22Rv1 (cell line): ENCODE measurements around the gene CRMP1.
"Not testable (repeated sequence)": the region's sequence is repeated elsewhere in the genome, so short reads cannot be mapped to it uniquely, and the experiment has no call there.

Experiments used
- H3K27ac ChIP-seq: fragments of 450-650 bp; 2 replicates; pipeline ENCODE4 v1.5.1; 2017
- CTCF ChIP-seq: fragments of 450-650 bp; IDR thresholded peaks from 2 replicates; pipeline ENCODE4 v1.5.1; 2017; ENCODE audit warnings: mild to moderate bottlenecking
- ZFX ChIP-seq: fragments of 450-650 bp; IDR thresholded peaks from 2 replicates; pipeline ENCODE4 v1.6.1; 2017; ENCODE audit warnings: antibody characterized with exemption, borderline replicate concordance

The CRMP1 gene

DNA sequence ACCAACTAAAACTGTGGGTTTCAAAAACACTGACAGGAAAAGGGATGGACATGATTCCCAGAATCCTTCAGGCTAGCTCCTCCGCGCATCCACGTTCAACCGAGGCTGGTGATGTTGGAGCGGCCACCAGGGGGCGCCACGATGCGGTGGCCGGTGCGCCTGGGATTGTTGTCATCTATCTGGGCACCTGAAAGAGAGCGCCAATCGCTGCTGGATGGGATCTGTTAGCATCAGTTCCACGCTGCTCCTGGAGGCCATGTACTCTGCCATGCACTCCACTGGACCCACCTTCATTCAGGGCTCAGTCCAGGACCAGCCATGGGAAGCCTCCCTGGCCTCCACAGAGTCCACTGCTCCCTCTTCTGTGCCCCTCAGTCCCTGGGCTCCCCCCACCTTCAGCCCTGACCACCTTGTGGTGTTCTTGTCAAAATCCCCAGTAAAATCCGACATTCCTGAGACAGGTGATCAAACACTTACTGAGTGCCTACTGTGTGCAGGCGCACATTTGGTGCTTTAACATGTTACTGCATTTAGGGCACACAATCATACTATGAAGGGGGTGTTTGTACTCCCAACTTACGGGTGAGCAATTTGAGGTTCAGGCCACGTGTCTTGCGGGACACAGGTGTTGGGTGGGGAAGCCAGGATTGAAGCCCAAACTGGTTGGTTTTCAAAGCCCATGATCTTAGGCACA, 71.1 kb downstream of the CRMP1 start:
- H3K27ac ChIP-seq: no peak overlapping the region
- TF ChIP-seq ZFX: no peak
- peak; percentile 76 for TF ChIP-seq CTCF

- H3K27ac ChIP-seq: no peak overlapping the region
- TF ChIP-seq CTCF (no peak), ZFX (no peak)
These were observed 76.0 kb downstream of the CRMP1 start for GRCh38 chr4:5816851-5817375.

DNA sequence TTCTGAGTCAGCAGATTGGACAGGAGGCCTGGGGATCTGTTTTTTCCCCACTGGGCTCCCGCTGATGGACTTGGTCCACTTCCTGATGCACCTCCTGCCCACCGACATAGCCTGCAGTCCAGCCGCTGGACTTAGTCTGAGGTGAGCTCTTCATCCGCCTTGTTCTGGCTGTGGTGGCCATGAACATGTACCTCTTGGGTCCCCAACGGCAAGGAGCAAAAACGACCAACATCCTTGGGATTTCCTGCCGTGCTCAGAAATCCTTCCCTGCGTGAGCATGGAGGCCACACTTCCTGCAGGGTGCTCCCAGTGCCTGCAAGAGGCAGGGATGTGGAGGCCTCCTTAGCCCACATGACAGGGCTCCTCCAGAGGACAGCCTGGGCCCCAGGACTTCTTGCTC, 76.8 kb downstream of the CRMP1 start:
- TF ChIP-seq ZFX (no peak), CTCF (no peak)
- H3K27ac ChIP-seq: no peak overlapping the region

GRCh38 chr4:5815641-5816040, 77.2 kb downstream of the CRMP1 start:
- TF ChIP-seq ZFX: no peak
- no peak for TF ChIP-seq CTCF
- H3K27ac ChIP-seq: no peak overlapping the region

- TF ChIP-seq CTCF (no peak), ZFX (no peak)
- H3K27ac ChIP-seq: no peak overlapping the region
These were observed 78.5 kb downstream of the CRMP1 start for GRCh38 chr4:5814421-5814820.

- H3K27ac ChIP-seq: no peak overlapping the region
- no peak for TF ChIP-seq ZFX
- no peak for TF ChIP-seq CTCF
These were observed 79.0 kb downstream of the CRMP1 start for GRCh38 chr4:5813882-5814255.

- no peak for TF ChIP-seq ZFX
- TF ChIP-seq CTCF: peak; percentile 85
- H3K27ac ChIP-seq: no peak overlapping the region
These were observed 80.2 kb downstream of the CRMP1 start for GRCh38 chr4:5812506-5813229.

DNA sequence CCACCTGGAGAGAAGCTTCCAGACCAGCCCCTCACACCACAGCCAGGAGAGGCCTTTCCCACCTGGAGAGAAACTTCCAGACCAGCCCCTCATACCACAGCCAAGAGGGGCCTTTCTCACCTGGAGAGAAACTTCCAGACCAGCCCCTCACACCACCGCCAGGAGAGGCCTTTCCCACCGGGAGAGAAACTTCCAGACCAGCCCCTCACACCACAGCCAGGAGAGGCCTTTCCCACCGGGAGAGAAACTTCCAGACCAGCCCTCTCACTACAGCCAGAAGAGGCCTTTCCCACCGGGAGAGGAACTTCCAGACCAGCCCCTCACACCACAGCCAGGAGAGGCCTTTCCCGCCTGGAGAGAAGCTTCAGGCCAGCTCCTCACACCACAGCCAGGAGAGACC, 80.8 kb downstream of the CRMP1 start:
- not testable (repeated sequence) for H3K27ac ChIP-seq
